H1 (cell line): Measurements from ENCODE around the gene PTPN22. TPM values are rescaled to one million over a fixed set of nuclear protein-coding genes. Genes with fewer than 3 reads are reported as not detected.

Experiments
- EP300 ChIP-seq, 2 experiments: IDR thresholded peaks; 1 replicate in 1 of 2; 2 replicates in 1 of 2; pipeline ENCODE4 v1.6.1; 2011 to 2012; ENCODE audit warnings: low read depth in 2 of 2, low read length in 2 of 2, mild to moderate bottlenecking in 2 of 2, borderline replicate concordance in 1 of 2, inconsistent platforms in 1 of 2, moderate library complexity in 1 of 2
- NANOG ChIP-seq: IDR thresholded peaks from 2 replicates; pipeline ENCODE4 v1.6.1; 2011; ENCODE audit warnings: low read length, low read depth, mild to moderate bottlenecking, inconsistent platforms; ENCODE audit not compliant: insufficient read depth, poor library complexity, severe bottlenecking
- polyA plus RNA-seq, 7 experiments: library from polyadenylated mRNA; depleted of rRNA in 3 of 7; stranded (reverse) in 5 of 7; unstranded in 2 of 7; fragments of >200 nt in 5 of 7; fragments of 200-250 nt in 2 of 7; gene quantifications; 1 replicate in 5 of 7; 2 replicates in 1 of 7; 4 replicates in 1 of 7; pipeline versions ENCODE4 v1.2.1 to v1.2.3, GENCODE V29; 2011 to 2013; ENCODE audit warnings: missing spikeins in 2 of 7, mixed read lengths in 2 of 7
- total RNA-seq: library from RNA; stranded (reverse); fragmentation: NEBNext Ultra II Directional; extraction: Animal tissue kit (Norgen Biotek cat#: 25700); gene quantifications from 2 replicates; pipeline ENCODE4 v1.2.1, GENCODE V29; 2021

PTPN22 gene
- total and polyA plus RNA-seq, 2 of the 8 experiments (the other 6 are each of a cell fraction or from before 2014, with no cell fraction given): not detected

DNA sequence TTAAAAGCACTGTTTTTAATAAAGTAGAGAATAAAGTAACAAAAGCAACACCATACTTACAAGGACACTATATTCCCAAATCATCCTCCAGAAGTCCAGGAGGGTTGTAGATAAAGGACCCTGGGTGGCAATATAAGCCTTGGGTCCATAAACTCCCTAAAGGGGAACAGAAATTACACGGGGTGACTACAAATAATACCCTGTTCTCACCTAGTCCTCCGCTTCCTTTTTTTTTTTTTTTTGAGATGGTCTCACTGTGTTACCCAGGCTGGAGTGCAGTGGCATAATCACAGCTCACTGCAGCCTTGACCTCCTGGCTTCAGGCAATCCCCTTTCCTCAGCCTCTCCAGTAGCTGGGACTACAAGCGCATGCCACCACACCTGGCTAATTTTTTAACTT is 13.1 kb downstream of the PTPN22 start (continued):
- TF ChIP-seq EP300 (IDR thresholded peaks at IDR 0.05; ENCODE audit: borderline replicate concordance in 1 of 2, low read depth in 2 of 2, low read length in 2 of 2) (no peak), NANOG (no peak)
- TF ChIP-seq, all 59 proteins: peak for 0
